ENCODE data around the gene BHMT2. TPM values are rescaled to one million over a fixed set of nuclear protein-coding genes. Genes with fewer than 3 reads are reported as not detected.

Gene BHMT2
- total RNA-seq, 1 experiment from 2014 or later, result not detected

DNA sequence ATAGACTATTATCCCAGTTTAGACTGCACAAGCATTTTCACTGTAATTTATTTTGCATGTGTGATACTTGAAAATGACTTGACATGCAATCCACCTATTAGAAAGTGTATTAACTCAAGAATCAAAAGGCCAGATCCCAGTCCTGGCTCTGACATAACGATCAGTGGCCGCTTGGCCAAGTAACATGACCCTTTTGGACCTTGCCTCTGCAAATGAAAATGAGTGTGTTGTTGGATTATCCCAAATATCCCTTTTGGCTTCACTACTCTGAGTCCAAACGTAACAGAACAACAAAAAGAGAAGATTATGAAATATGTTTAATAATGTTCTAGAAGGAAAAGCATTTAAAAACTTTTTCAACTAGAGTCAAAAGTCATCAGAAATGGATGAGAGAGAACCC, 19.1 kb upstream of the BHMT2 start:
- Histone ChIP-seq H4K91ac (ENCODE audit: insufficient read length, low read depth, low read length) (no peak overlapping the region), H2BK20ac (ENCODE audit: low read depth, low read length, poor library complexity, severe bottlenecking) (no peak overlapping the region), H3K27ac (ENCODE audit: insufficient read length, low read depth, low read length) (no peak overlapping the region), H3T11ph (ENCODE audit: low read length) (no peak overlapping the region), H2BK12ac (ENCODE audit: insufficient read length, low read depth, low read length) (no peak overlapping the region), H2AFZ (ENCODE audit: low read length) (no peak overlapping the region), H3K4me2 (ENCODE audit: insufficient read depth, insufficient read length, low read length) (no peak overlapping the region), H3K18ac (ENCODE audit: insufficient read length, low read depth, low read length) (no peak overlapping the region), H2BK120ac (ENCODE audit: low read depth, low read length, poor library complexity, severe bottlenecking) (no peak overlapping the region), H4K5ac (ENCODE audit: insufficient read length, low read depth, low read length) (no peak overlapping the region), H3K9me3 (ENCODE audit: control insufficient read depth, low read depth, low read length) (no peaks in the 10 kb centered on the region), H3K23ac (ENCODE audit: insufficient read length, low read depth, low read length) (no peak overlapping the region), H3K4me1 (ENCODE audit: insufficient read depth, low read length) (no peaks in the 10 kb centered on the region), H4K8ac (replicated peaks; ENCODE audit: insufficient read length, low read depth, low read length) (no peak overlapping the region), H4K20me1 (ENCODE audit: control insufficient read depth, insufficient read depth, insufficient read length) (no peaks in the 10 kb centered on the region), H3K14ac (ENCODE audit: insufficient read depth, low read length) (no peak overlapping the region), H3K56ac (ENCODE audit: insufficient read length, low read depth, low read length) (no peak overlapping the region), H3K9ac (ENCODE audit: extremely low read depth, insufficient read length, low read length) (no peak overlapping the region), H3K4ac (ENCODE audit: low read depth, low read length) (no peak overlapping the region), H3K79me1 (ENCODE audit: insufficient read depth, low read depth, low read length, poor library complexity, severe bottlenecking) (no peaks in the 10 kb centered on the region), H3K23me2 (ENCODE audit: insufficient read length, low read depth, low read length, poor library complexity, severe bottlenecking) (no peaks in the 10 kb centered on the region), H2AK5ac (ENCODE audit: insufficient read length, low read length) (no peak overlapping the region), H2BK15ac (ENCODE audit: low read depth, low read length) (no peak overlapping the region), H3K79me2 (ENCODE audit: insufficient read depth, low read length) (no peaks in the 10 kb centered on the region), H2BK5ac (ENCODE audit: insufficient read length, low read length) (no peak overlapping the region), H3K27me3 (ENCODE audit: insufficient read depth, low read length) (no peaks in the 10 kb centered on the region)
- H3K36me3 Mint-ChIP-seq (ENCODE audit: insufficient read depth in 1 of 3, low read depth in 3 of 3), result no peaks in the 10 kb centered on the region
- no peak for DNase-seq
- H3K27ac Mint-ChIP-seq, result no peak overlapping the region
- H3K27me3 Mint-ChIP-seq (ENCODE audit: low read depth), result no peaks in the 10 kb centered on the region
- no peak overlapping the region for H3K4me3 Mint-ChIP-seq
- H3K9me3 Mint-ChIP-seq, result no peaks in the 10 kb centered on the region
- peaks cover 5 to 9% of the 10 kb centered on the region in 2 experiments for H3K4me1 Mint-ChIP-seq
- TF ChIP-seq, protein P1, sequence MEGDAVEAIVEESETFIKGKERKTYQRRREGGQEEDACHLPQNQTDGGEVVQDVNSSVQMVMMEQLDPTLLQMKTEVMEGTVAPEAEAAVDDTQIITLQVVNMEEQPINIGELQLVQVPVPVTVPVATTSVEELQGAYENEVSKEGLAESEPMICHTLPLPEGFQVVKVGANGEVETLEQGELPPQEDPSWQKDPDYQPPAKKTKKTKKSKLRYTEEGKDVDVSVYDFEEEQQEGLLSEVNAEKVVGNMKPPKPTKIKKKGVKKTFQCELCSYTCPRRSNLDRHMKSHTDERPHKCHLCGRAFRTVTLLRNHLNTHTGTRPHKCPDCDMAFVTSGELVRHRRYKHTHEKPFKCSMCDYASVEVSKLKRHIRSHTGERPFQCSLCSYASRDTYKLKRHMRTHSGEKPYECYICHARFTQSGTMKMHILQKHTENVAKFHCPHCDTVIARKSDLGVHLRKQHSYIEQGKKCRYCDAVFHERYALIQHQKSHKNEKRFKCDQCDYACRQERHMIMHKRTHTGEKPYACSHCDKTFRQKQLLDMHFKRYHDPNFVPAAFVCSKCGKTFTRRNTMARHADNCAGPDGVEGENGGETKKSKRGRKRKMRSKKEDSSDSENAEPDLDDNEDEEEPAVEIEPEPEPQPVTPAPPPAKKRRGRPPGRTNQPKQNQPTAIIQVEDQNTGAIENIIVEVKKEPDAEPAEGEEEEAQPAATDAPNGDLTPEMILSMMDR (conservative IDR thresholded peaks at IDR 0.05), result no peak
- WGBS (ENCODE audit: extremely low coverage, insufficient read length, low lambda C conversion rate), result no CpG with 5 or more reads among the region's 3 CpGs

Measured in H9 (cell line).